Lower leg skin (tissue), 4 donors: ENCODE results near the gene UBE2I. TPM values are rescaled to one million over a fixed set of nuclear protein-coding genes. Genes with fewer than 3 reads are reported as not detected.

Experiments
- DNase-seq, 2 donors: peaks; one replicate each; pipeline ENCODE4 v3.0.0-alpha.2; 2019; ENCODE audit warnings: low spot score in 2 of 2
- H3K4me3 ChIP-seq: fragments of 200-600 bp; sonication (generic); 2 replicates; pipeline ENCODE4 v1.5.1; 2017; ENCODE audit warnings: mild to moderate bottlenecking, low read depth; ENCODE audit not compliant: poor library complexity, severe bottlenecking
- CTCF ChIP-seq, 3 donors: fragments of 450-650 bp; IDR thresholded peaks; one replicate each; pipeline ENCODE4 v1.5.1; 2016; ENCODE audit warnings: antibody characterized with exemption in 3 of 3, mild to moderate bottlenecking in 3 of 3, moderate library complexity in 2 of 3
- POLR2A ChIP-seq, 2 donors: fragments of 450-650 bp; IDR thresholded peaks; one replicate each; pipeline ENCODE4 v1.6.1; 2016 to 2017; ENCODE audit warnings: antibody characterized with exemption in 2 of 2, mild to moderate bottlenecking in 1 of 2, moderate library complexity in 1 of 2
- WGBS, 2 donors: methylation state at CpG; one replicate each; pipeline ENCODE4 v1.1.5; 2018; 5-methylcytosine and 5-hydroxymethylcytosine counted together
- intact Hi-C: fragments of 100-400 bp; cut with DNase I; formaldehyde crosslinking; loops from one replicate; pipeline ENCODE4 v1.15.0; 2023; ENCODE audit warnings: low total_unique reads
- total RNA-seq, 4 donors: library from RNA; depleted of rRNA; stranded (reverse); fragments of >200 nt; gene quantifications; one replicate each; pipeline ENCODE4 v1.1.0, GENCODE V29; 2016

UBE2I gene
- total RNA-seq, 4 donors from 2014 or later: 42.1 to 138 (median 47.4) TPM

- H3K4me3 ChIP-seq: no peak overlapping the region
- intact Hi-C loops: no loop called here
- 68 to 70% methylated on average over 16 of the region's 16 CpGs for WGBS, 2 donors
- DNase-seq: no peak
- TF ChIP-seq POLR2A (IDR thresholded peaks at IDR 0.05) (no peak), CTCF (IDR thresholded peaks at IDR 0.05) (no peak)
Observed at GRCh38 chr16:1312467-1312816, 3.0 kb downstream of the UBE2I start.

GRCh38 chr16:1312903-1313302 lies 3.5 kb downstream of the UBE2I start:
- TF ChIP-seq CTCF (IDR thresholded peaks at IDR 0.05) (no peak), POLR2A (IDR thresholded peaks at IDR 0.05) (no peak)
- intact Hi-C loops: no loop called here
- WGBS, 2 donors: 86 to 90% methylated on average over 15 of the region's 15 CpGs
- DNase-seq: no peak
- no peak overlapping the region for H3K4me3 ChIP-seq

- WGBS, 2 donors: 82 to 85% methylated on average over 37 to 38 of the region's 38 CpGs
- H3K4me3 ChIP-seq: no peak overlapping the region
- intact Hi-C loops: no loop called here
- TF ChIP-seq CTCF (IDR thresholded peaks at IDR 0.05) (no peak), POLR2A (IDR thresholded peaks at IDR 0.05) (no peak)
- no peak for DNase-seq
Observed at GRCh38 chr16:1313721-1314369, 4.4 kb downstream of the UBE2I start.

GRCh38 chr16:1314399-1315068 lies 5.1 kb downstream of the UBE2I start:
- WGBS, 2 donors: 84 to 90% methylated on average over 16 to 18 of the region's 28 CpGs
- intact Hi-C loops: no loop called here
- TF ChIP-seq CTCF (IDR thresholded peaks at IDR 0.05) (no peak), POLR2A (IDR thresholded peaks at IDR 0.05) (no peak)
- H3K4me3 ChIP-seq: no peak overlapping the region
- DNase-seq: no peak

GRCh38 chr16:1315081-1316032 lies 5.9 kb downstream of the UBE2I start:
- intact Hi-C loops: no loop called here
- TF ChIP-seq POLR2A (IDR thresholded peaks at IDR 0.05) (no peak), CTCF (IDR thresholded peaks at IDR 0.05) (no peak)
- DNase-seq: no peak
- WGBS, 2 donors: 85 to 86% methylated on average over 45 of the region's 46 CpGs
- no peak overlapping the region for H3K4me3 ChIP-seq
